ENCODE measurements around the gene ENHO.
"Not testable (repeated sequence)": the region's sequence is repeated elsewhere in the genome, so short reads cannot be mapped to it uniquely, and the experiment has no call there.

Gene ENHO

DNA sequence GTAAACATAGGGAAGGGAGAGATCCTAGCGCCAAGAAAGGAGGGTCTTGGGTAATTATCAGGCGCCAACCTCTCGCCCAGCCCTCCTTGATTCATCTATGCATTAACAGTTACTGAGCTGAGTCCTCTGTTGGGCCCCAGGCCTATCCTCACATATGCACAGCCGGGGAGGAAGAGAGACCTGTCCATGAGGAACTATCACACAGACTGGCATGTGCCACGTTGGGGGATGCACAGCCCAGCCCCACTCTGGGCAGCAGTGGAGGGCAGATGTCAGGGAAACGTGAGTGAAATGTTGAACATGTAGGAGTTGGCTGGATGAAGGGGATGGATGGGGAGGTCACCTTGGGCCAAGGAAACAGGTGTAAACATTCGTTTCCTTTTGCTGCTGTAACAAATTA, 18.8 kb upstream of the ENHO start:
- in situ Hi-C loops (cut with HindIII; ENCODE audit: low sequenced_read_pairs): no loop called here
- no peak for DNase-seq (ENCODE audit: low read depth)
- no peak overlapping the region for H3K4me3 ChIP-seq (ENCODE audit: low read depth, low read length)
- TF ChIP-seq CTCF (IDR thresholded peaks at IDR 0.05; ENCODE audit: low read depth, low read length, missing control alignments): no peak

- no peak for DNase-seq (ENCODE audit: low read depth)
- no peak overlapping the region for H3K4me3 ChIP-seq (ENCODE audit: low read depth, low read length)
- in situ Hi-C loops (cut with HindIII; ENCODE audit: low sequenced_read_pairs): no loop called here
- no peak for TF ChIP-seq CTCF (IDR thresholded peaks at IDR 0.05; ENCODE audit: low read depth, low read length, missing control alignments)
These were observed 18.0 kb upstream of the ENHO start for GRCh38 chr9:34540827-34541226.

DNA sequence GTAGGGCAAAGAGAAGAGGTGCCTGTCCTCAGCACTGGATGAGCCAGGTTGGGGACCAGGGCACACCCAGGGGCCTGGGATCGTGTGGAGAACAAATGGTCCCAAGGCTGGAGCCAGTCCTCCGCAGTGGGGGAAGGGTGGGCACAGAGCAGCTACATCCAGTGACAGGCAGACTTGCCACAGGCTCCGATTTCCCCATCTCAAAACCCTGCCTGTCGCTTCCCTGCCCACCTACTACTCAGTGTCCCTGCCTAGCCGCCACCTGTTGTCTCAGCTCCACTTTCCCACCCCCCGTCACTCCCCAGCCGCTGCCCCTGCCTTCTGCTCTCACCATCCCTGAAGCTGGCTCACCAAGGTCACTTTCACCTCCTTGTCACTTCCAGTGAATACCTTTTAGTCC, 13.9 kb upstream of the ENHO start:
- TF ChIP-seq CTCF (IDR thresholded peaks at IDR 0.05; ENCODE audit: low read depth, low read length, missing control alignments): no peak
- in situ Hi-C loops (cut with HindIII; ENCODE audit: low sequenced_read_pairs): no loop called here
- DNase-seq (ENCODE audit: low read depth): no peak
- H3K4me3 ChIP-seq (ENCODE audit: low read depth, low read length): no peak overlapping the region

DNA sequence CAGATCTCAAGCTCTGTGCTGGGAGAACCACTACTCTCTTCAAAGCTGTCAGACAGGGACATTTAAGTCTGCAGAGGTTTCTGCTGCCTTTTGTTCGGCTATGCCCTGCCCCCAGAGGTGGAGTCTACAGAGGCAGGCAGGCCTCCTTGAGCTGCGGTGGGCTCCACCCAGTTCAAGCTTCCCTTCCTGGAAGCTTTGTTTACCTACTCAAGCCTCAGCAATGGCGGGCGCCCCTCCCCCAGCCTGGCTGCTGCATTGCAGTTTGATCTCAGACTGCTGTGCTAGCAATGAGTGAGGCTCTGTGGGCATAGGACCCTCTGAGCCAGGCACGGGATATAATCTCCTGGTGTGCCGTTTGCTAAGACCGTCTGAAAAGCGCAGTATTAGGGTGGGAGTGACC, 9.3 kb upstream of the ENHO start:
- H3K4me3 ChIP-seq (ENCODE audit: low read depth, low read length); DNase-seq (ENCODE audit: low read depth); in situ Hi-C loops (cut with HindIII; ENCODE audit: low sequenced_read_pairs): not testable (repeated sequence)

GRCh38 chr9:34526026-34526425, 3.2 kb upstream of the ENHO start:
- no peak for DNase-seq (ENCODE audit: low read depth)

GRCh38 chr9:34524349-34524748, 1.6 kb upstream of the ENHO start:
- in situ Hi-C loops (cut with HindIII; ENCODE audit: low sequenced_read_pairs): no loop called here
- H3K4me3 ChIP-seq (ENCODE audit: low read depth, low read length): no peak overlapping the region
- DNase-seq (ENCODE audit: low read depth): no peak
- TF ChIP-seq CTCF (IDR thresholded peaks at IDR 0.05; ENCODE audit: low read depth, low read length, missing control alignments): no peak

More at GRCh38 chr9:34526026-34526425, 3.2 kb upstream of the ENHO start:
- TF ChIP-seq CTCF (IDR thresholded peaks at IDR 0.05; ENCODE audit: low read depth, low read length, missing control alignments): no peak
- in situ Hi-C loops (cut with HindIII; ENCODE audit: low sequenced_read_pairs): no loop called here
- no peak overlapping the region for H3K4me3 ChIP-seq (ENCODE audit: low read depth, low read length)

DNA sequence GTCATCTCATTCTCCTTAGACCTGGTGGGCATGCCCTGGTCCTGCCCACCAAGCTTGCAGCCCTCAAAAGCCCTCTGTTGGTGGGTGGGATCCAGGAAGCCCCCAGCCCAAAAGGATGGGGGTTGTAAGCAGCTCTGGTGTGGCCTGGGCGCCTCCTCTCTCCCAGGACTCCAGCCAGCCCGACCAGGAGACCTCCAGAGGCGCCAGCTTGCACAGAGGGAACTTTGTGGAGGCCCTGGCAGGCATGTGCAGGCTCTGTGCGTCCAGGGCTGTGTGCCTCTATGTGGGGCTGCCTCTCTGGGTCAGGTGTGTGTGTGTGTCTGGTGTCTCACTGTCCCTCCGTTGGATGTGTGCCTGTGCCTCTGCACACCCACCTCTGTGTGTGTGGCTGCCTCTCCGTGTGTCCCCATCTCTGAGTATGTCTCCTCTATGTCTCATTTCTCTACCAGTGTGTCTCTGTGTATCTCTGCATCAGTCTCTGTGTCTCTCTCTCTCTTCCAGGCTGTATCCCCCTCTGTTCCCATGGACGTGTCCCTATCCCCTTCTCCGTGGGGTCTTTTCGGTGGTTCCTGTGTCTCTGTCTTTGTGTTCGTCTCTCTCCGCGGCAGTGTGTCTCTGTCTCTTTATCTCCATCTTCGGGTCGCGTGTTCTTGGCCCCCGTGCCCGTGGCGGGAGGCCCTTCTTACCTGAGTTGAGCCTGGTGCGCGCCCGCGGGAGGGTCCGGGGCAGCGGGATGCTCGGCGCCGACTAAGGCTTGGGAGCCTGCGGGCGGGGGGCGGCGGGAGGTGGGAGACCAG, 501 bp downstream of the ENHO start:
- no peak for TF ChIP-seq CTCF (IDR thresholded peaks at IDR 0.05; ENCODE audit: low read depth, low read length, missing control alignments)
- in situ Hi-C loops (cut with HindIII; ENCODE audit: low sequenced_read_pairs): no loop called here
- no peak for DNase-seq (ENCODE audit: low read depth)
- peak overlapping the region; percentile 30 for H3K4me3 ChIP-seq (ENCODE audit: low read depth, low read length)
